Measurements from ENCODE around the gene TLN1.
A peak's percentile ranks its signal among the peaks of the same experiment; 100 is the strongest.

The TLN1 gene

GRCh38 chr9:35736201-35736633 lies 4.2 kb upstream of the TLN1 start:
- DNase-seq: peak in 39 of 42 donors; percentile 25 to 81 (median 58)
- intact Hi-C loops (cut with DNase I): no loop called here

GRCh38 chr9:35734096-35734495 lies 2.1 kb upstream of the TLN1 start:
- no peak for DNase-seq
- intact Hi-C loops (cut with DNase I): no loop called here

GRCh38 chr9:35732800-35733541 lies 976 bp upstream of the TLN1 start:
- intact Hi-C loops (cut with DNase I): loop anchor here (2.0 kb wide), 2 partner anchors 76 to 86 kb away; no protein-coding TSS in a partner anchor
- peak in 13 of 42 donors; percentile 7 to 56 (median 35) for DNase-seq

DNA sequence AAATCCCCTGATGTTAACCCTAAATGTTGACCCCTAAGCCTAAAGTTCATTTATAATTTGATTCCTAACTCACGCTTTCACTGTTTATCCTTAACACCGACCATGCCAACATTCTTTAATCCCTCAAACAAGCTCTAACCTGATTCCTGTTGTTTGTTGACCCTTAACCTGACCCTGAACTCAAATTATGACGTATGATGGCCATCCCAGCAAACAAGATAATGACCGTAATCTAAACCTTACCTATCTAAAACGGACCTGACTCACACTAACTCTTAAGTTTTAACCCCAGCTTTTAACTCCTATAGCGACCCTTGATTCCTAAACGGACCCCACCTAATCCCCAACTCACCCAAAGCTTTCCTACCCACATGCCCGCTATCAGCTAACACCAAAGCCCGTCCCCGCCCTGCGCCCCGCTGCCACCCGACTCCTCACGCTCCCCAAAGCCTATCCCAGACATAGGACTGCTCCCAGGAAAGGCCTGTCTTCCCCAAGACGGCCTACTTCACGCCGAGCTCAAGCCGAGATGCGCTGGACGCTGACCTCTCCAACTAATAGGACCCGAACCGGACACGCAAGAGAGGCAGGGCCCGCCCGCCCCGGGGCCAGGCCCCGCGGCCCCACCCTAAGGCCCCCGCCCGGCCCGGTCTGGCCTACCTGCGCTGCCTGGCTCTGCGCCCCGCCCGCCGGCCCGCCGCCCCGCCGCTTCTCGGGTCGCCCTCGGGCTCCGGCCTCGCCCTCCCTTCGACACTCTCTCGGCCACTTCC lies 395 bp downstream of the TLN1 start:
- intact Hi-C loops (cut with DNase I): loop anchor here (2.0 kb wide), 2 partner anchors 75 to 85 kb away; no protein-coding TSS in a partner anchor
- peak in 7 of 42 donors; percentile 15 to 46 (median 24) for DNase-seq

DNA sequence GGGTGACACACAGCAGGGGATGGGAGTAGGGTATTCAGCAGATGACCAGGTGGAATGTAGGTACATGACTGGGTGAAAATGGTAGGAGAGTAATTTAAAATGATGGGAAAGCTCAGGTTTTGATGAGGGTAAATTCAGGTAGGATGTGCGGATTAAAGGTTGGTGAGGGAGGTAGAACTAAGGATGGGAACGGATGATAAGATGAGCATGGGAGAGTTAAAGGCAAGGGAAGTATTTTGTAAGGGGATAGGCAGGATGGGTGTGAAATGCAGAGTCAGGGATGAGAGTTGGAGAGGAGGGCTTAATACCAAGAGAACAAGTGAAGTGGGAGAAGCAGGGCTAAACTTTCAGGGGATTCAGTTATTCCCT lies 1.5 kb downstream of the TLN1 start:
- intact Hi-C loops (cut with DNase I): no loop called here
- no peak for DNase-seq

DNA sequence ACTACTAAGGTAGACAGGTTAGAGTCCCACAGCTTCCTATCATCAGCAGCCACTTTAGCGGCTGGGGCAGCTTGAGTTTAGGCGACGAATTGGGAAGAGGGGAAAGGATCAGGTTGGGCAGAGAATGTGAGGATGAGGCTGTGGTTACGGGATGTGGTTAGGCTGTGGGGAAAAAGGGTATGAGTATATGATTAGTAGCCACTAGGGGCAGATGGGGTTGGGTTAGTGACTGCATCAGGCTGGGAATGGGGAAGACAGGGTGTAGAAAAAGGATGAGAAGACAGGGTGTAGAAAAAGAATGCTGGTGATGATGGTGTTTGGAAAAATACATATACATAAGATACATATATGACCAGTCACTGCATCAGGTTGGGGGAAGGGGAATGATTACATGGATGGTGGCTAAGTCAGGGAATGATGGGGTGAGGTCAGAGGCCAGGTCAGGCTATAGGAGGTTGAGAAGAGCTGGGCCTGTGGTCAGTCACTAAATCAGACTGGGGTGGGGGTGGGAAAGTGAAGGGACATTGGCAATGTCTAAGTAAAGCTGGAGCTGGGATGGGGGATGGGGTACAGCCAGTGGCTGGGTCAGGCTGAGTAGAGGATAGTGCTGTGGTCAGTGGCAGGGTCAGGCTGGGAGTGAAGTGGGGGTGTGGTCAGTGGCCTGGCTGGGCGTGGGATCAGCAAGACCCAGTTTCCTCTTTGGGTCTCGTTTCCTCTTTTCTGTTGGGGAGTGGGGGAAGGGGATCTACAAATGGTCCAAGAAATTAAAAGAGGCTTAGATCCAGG lies 2.1 kb downstream of the TLN1 start:
- peak in 34 of 42 donors; percentile 16 to 68 (median 45) for DNase-seq
- intact Hi-C loops (cut with DNase I): loop anchor here (5.0 kb wide), 1 partner anchor 128 kb away; no protein-coding TSS in a partner anchor

GRCh38 chr9:35729101-35729500 lies 2.9 kb downstream of the TLN1 start:
- DNase-seq: no peak
- intact Hi-C loops (cut with DNase I): loop anchor here (5.0 kb wide), 1 partner anchor 127 kb away; no protein-coding TSS in a partner anchor

DNA sequence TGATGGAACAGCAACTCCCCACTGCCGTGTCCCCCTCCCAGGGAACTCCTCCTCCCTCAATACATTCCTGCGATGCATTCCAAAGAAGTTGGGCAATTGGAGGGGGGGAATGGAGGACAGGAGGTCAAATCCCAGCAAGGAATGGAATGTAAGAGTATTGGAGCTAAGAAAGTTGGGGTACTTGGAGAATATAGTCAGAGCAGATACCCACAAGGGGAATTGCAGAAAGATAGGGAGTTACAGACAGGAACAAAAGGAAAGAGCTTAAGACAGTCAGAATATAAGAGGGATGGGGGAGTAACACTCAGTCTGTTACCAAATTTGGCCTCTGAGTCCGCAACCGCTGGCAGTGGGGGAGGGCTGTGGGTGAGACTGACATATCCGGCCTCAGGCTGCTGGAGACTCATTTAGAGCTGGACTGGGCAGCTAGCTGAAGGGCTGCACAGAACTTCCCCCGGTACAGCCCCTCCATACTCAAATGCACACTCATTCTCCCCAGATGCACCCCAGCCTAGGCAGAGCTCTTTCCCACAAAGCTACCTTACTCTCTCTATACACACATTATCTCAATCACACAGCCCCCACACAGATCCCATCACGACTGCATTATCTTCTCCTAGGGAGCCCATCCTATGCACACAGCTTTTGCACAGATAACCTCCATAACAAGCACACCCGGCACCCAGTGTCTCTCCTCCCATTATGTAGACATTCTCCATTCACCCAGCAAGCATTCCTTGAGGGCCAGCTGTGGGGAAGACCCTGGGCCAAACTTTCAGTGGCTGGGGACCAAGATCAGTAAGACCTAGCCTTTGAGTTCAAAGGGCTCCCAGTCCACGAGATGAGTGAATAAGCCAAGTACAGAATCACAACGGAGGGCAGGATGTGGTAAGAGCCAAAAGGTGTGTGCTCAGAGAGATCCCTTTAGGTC lies 3.7 kb downstream of the TLN1 start:
- peak; percentile 27 to 81 (median 56) for DNase-seq
- intact Hi-C loops (cut with DNase I): loop anchor here (5.0 kb wide), 1 partner anchor 126 kb away; no protein-coding TSS in a partner anchor

- DNase-seq: no peak
- intact Hi-C loops (cut with DNase I): loop anchor here (5.0 kb wide), 1 partner anchor 125 kb away; no protein-coding TSS in a partner anchor
These were observed 4.3 kb downstream of the TLN1 start for GRCh38 chr9:35727676-35728040.

DNA sequence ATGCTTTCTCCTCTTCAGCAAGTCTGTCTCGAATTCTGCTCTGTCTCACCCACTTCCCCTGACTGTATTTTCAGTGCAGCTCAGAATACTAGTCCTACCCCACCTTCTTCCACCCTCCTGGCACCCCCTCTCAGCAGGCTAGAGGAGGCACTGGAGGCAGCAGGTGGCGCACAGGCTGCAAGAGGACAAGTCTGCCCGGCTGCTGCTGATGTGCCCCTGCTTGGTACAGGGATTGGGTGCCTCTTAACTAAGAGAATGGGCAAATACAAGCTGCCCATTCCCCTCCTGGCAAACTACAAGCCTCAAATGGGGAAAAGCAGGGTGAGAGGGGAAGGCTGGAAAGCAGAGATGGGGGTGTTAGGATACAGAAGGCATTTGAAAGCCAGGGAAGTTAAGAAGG lies 5.1 kb downstream of the TLN1 start:
- peak; percentile 41 to 93 (median 73) for DNase-seq
- intact Hi-C loops (cut with DNase I): loop anchor here (5.0 kb wide), 1 partner anchor 125 kb away; no protein-coding TSS in a partner anchor

DNA sequence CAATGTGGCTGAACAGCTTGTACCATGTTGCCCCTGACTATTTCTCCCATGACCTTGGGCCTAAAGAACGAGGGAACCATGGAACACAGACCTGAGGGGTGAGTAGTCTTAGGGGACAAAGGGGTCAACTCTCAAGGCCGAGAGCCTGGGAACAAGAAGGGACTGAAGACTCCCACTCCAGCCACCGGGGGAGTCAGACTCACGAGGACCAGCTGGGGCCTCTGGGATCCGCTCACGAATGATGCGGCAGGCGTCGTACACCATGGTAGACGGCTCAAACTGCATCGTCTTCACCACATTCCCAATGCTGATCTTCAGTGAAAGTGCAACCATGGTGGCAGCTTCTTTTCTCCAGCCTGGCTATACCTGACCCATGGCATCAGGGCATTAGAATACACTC lies 6.6 kb downstream of the TLN1 start:
- intact Hi-C loops (cut with DNase I): loop anchor here (5.0 kb wide), 1 partner anchor 123 kb away; no protein-coding TSS in a partner anchor
- DNase-seq: no peak

- no peak for DNase-seq
These were observed 8.1 kb downstream of the TLN1 start for GRCh38 chr9:35723908-35724307.

GRCh38 chr9:35723426-35723825 lies 8.6 kb downstream of the TLN1 start:
- DNase-seq: no peak
- intact Hi-C loops (cut with DNase I): no loop called here

More at GRCh38 chr9:35723908-35724307, 8.1 kb downstream of the TLN1 start:
- intact Hi-C loops (cut with DNase I): no loop called here

DNA sequence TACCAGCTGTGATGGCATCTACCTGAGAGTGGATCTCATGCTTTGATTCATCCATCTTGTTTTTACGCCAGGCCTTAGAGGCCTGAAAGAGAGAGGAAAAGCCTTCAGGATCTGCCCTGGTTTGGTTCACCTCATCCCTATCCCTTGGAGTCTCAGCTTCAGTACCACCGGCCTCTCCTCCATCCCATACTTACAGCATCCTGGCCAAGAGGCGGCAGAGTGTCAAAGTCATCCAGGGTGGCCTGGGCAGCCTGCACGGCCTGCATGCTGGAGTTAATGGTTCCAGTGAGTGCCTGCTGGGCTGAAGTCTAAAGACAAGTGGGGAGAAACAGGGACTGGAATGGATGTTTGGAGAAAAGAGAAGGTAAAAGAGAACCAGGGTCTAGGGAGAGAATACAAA lies 12.4 kb downstream of the TLN1 start:
- intact Hi-C loops (cut with DNase I): no loop called here
- no peak for DNase-seq

DNA sequence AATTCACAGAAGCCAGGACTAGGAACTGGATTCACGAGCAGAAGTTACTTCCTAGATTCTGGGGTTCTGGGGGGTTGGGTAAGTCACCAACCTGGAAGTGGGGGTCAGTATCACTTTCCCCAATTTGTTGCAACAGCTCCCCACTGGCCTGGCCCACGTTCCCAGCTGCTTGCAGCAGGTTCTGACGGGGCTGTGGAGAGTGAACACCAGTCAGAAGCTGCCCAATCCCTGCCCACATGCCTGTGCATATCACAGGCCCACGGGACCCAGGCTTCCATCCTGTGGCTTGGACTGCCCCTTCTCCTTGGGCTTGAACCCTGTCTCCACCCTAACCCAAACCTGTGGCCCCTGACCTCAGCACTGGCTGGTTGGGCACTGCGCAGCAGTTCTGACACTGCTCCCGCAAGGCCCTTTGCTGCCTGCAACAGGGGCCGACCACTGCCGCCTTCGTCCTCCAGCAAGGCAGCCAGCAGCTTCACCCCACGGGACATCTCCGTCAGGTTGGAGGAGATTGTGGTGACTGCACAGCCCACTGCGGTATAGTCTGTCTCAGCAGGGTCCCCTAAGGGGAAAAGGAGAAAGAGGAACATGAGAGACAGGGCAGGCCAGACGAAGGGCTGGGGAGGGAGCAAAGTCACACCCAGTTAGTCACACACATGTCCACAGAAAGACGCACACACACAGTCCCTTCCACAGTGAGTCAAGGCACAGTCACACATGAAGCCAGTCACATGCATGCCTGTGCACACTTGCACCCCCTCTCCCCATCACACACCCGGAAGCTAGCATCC lies 13.1 kb downstream of the TLN1 start:
- DNase-seq: no peak
- intact Hi-C loops (cut with DNase I): no loop called here

GRCh38 chr9:35717132-35717870 lies 14.7 kb downstream of the TLN1 start:
- intact Hi-C loops (cut with DNase I): no loop called here
- no peak for DNase-seq

DNA sequence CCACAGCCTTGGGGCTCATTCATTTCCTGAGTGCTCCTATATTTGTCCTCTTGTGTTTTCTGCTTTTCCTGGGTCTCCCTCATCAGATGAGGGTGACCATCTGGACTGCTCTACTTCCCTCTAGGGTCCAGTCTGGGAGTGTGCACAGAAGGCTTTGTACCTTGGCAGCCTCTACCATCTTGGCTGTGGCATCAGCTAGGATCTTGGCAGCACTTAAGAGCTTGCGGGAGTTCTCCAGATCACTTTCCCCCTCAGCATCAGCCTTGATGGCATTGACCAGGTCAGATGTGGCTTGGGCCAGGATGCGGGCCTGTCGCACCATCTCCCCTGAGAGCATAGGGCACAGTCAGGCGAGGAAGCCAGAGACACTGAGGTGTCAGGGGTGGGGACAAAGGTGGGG lies 15.8 kb downstream of the TLN1 start:
- peak in 1 of 42 donors; percentile 26 for DNase-seq
- intact Hi-C loops (cut with DNase I): no loop called here

Measured in head of caudate nucleus (tissue), 42 donors.